ENCODE measurements around the gene KCNIP1.

DNA sequence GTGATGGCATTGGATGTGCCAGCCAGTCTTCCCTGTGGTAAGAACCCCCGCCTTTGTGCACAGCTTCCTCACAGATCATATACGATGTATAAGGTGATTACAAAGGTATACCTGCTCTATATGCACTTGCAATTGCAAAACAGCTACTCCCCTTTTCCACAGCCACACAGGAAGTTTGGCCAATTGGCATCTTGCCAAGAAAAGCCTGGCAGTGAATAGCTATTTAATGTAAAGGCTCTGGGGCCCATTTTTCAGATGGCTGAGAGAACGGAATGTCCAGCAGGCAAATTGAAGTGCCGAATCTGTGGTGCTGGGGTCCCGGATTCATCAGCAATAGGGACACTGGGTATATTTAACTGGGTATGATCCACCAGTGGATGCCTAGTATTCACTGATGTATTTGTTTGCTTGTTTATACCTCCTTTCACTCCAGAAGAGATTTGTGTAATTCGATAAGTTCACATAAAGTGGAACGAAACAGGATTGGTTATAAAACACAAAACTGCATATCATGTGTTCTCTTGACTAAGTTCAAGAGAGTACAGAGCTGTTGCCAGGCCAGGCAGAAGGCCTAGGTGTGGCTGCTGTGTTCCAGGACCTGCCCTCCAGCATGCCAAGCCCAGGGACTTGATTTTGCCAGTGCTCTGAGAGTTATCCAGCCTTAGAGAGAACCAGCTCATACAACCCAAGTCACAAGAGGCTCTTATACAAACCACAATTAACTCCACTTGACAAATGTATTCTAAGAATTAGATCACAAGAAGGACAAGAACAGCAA is 252.0 kb downstream of the KCNIP1 start:
- no peak for TF ChIP-seq GATA2 (IDR thresholded peaks at IDR 0.05; ENCODE audit: low read depth, low read length)
- TF ChIP-seq GATA3 (IDR thresholded peaks at IDR 0.05; ENCODE audit: low read depth, low read length), result no peak

Data from SH-SY5Y (cell line).